RWPE1 (cell line): ENCODE results near the gene NEU4.

Experiments used
- CTCF ChIA-PET: fragments of 350-600 bp; sonication (Branson Sonifier 250); formaldehyde crosslinking; extraction: SDS; loops from one replicate; lab custom pipeline; 2021; lab: Yijun Ruan, JAX
- POLR2A ChIA-PET: fragments of 400-600 bp; formaldehyde crosslinking; extraction: SDS; loops from one replicate; lab custom pipeline; 2020; ENCODE audit warnings: antibody characterized with exemption; ENCODE audit not compliant: low non-redundant PET; lab: Yijun Ruan, JAX
- DNase-seq: peaks from one replicate; pipeline ENCODE4 v3.0.0; 2012; ENCODE audit warnings: low spot score
- H3K27ac ChIP-seq: fragments of 450-650 bp; 2 replicates; pipeline ENCODE4 v1.5.1; 2017
- TF ChIP-seq, protein P1 (sequence below): fragments of 450-650 bp; conservative IDR thresholded peaks from 2 replicates; pipeline ENCODE4 v1.5.1; 2017; ENCODE audit warnings: low read depth, mild to moderate bottlenecking

NEU4 gene

DNA sequence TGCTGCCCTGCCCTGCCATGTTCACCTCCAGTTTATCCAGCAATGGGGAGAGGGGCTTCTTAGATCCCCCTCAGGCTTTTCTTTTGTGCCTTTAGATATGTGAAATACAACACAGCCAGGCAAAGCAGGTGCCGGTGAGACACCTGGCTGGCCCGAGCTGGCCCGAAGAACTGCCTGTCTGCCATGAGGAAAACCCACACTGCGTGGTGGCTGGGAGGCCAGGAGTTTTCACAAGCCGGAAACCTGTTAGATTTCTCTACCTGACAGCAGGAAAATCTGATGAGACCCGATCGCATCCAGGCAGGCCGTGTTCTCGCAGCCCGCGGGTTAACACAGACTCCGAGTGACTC is 38.1 kb upstream of the NEU4 start:
- TF ChIP-seq, protein P1, sequence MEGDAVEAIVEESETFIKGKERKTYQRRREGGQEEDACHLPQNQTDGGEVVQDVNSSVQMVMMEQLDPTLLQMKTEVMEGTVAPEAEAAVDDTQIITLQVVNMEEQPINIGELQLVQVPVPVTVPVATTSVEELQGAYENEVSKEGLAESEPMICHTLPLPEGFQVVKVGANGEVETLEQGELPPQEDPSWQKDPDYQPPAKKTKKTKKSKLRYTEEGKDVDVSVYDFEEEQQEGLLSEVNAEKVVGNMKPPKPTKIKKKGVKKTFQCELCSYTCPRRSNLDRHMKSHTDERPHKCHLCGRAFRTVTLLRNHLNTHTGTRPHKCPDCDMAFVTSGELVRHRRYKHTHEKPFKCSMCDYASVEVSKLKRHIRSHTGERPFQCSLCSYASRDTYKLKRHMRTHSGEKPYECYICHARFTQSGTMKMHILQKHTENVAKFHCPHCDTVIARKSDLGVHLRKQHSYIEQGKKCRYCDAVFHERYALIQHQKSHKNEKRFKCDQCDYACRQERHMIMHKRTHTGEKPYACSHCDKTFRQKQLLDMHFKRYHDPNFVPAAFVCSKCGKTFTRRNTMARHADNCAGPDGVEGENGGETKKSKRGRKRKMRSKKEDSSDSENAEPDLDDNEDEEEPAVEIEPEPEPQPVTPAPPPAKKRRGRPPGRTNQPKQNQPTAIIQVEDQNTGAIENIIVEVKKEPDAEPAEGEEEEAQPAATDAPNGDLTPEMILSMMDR: no peak
- POLR2A ChIA-PET: no interaction called here
- CTCF ChIA-PET: no interaction called here
- H3K27ac ChIP-seq: no peak overlapping the region
- DNase-seq: no peak

DNA sequence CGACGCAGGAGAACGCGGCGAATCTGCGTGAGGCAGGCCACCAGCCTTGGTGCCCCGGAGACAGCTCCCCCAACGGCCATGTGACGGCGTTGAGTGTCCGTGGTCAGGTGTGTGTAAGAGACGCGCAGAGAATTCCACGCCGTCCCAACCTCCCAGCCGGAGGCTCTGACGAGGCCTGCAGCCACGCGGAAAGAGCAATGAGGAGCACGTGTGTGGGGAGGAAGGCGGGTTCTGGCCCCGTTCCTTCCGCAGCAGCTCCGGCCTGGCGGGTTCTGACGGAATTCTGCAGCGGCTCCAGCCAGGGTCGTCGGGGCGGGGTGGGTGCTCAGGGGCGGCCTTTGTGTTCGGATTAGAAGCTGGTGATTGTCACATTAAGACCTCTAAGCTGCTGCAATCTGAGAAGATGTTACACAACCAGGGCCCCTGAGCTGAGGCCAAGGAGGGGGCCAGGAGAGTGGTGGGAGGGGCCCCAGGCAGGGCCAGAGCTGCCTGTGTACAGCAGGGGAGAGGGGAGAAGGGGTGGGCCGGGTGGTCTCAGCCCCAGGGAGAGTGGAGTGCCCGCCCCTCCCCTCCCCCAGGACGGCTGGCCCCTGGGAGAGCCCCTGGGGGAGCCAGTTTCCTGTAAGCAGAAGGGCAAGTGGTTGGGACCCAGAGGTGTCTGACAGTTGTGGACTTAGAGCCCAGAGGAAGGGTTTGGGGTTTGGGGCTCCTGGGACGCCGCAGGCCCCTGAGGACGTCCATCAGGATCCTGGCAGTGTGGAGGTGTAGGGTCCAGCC is 37.5 kb upstream of the NEU4 start:
- ChIA-PET CTCF (no interaction called here), POLR2A (no interaction called here)
- no peak overlapping the region for H3K27ac ChIP-seq
- TF ChIP-seq, protein P1: no peak
- DNase-seq: no peak

DNA sequence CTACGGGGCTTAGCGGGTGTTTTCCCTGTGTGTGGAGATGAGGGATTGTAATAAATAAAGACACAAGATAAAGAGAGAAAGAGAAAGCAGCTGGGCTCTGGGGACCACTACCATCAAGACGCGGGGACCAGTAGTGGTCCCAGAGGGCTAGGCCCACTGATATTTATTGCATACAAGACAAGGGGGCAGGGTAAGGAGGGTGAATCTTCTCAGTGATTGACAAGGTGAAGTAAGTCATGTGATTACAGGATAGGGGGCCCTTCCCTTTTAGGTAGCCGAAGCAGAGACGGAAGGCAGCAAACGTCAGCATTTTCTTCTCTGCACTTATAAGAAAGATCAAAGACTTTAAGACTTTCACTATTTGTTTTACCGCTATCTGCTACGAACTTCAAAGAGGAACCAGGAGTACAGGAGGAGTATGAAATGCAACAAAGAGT is 36.9 kb upstream of the NEU4 start:
- CTCF ChIA-PET: no interaction called here
- POLR2A ChIA-PET: no interaction called here
- no peak for DNase-seq
- TF ChIP-seq, protein P1: no peak
- H3K27ac ChIP-seq: no peak overlapping the region

DNA sequence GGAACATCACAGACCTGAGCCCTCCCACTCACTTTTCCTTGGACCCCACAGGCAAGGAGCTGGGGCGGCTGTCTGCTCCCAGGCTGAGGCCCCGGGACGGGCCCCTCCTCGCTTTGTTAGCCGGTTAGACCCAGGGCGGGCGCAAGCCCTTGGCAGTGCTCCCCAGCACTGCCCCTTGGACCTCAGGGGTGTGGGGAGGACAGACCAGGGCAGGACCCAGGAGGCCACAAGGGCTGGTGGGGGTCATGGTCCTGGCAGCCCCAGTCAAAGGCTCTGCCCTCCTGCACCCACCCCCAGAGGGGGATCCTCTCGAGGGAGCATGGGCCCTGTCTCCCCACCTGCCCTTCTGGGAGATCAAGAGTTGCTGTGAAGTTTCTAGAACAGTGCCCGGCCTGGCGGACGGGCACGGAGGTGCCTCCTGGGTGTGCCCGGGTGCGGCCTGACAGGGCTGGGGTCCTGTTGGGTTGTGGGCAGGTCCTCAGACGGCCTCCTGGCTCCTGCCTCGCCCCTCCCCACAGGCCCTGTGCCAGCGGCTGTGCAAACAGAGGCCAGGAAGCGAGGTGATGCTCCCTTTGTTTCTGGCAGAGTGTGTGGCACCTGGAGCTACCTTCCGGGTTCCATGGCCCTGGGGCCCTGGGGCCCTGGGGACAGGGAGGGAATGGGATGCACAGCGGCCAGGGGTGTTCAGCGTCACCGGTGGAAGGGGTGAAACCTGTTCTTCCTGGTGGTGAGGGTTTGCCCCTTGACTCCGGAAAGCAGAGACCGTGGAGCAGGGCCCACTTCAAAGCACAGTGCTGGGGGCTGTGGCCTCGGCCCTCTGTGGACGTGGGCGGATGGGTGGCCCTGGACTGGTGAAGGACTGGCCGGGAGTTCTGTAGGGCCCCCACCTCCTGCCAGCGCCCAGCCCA is 35.2 kb upstream of the NEU4 start:
- CTCF ChIA-PET: interaction anchor here (0.6 to 1.1 kb wide), 2 partner anchors 70 to 108 kb away, joined by 3 to 5 read pairs; no protein-coding TSS in a partner anchor
- TF ChIP-seq, protein P1: no peak

DNA sequence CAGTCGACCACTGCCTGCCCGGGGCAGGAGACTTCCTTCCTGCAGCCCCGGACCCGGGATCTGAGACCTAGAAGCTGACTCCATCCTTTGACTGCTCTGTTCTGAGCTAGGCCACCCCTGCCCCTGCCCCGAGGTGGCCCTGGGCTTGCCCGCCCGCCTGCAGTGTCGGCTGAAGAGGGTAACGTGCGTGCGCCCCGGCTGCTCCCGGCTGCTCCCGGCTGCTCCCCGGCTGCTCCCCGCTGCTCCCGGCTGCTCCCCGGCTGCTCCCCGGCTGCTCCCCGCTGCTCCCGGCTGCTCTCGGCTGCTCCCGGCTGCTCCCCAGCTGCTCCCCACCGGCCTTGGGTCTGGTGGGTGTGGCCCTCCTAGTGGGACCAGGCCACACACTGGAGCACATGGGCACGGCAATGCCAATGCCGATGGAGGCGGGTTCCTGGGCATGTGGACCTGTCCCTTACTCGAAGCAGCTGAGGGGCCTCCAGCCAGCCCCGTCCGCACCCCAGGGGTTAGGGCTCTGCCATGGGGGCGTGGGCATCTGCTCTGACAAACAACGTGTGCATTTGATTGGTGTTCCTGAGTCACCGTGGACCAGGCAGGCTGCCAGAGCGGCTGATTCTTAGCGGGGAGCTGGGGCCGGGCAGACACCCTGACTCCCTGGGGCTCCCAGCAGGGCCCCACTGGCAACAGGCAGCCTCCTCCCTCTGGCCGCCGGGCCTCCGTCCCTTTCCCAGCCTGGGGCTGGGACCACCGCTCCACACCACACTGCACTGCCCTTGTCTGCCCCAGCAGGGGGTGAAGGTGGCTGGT is 34.4 kb upstream of the NEU4 start:
- CTCF ChIA-PET: interaction anchor here (1.1 kb wide), 1 partner anchor 69 kb away, joined by 5 read pairs; no protein-coding TSS in a partner anchor
- DNase-seq: peak; percentile 60
- TF ChIP-seq, protein P1: no peak
- POLR2A ChIA-PET: interaction anchor here (0.5 kb wide), 1 partner anchor 39 kb away, joined by 3 read pairs; no protein-coding TSS in a partner anchor
- H3K27ac ChIP-seq: no peak overlapping the region

More for the DNA sequence above, 35.2 kb upstream of the NEU4 start:
- POLR2A ChIA-PET: no interaction called here
- no peak overlapping the region for H3K27ac ChIP-seq
- no peak for DNase-seq
